ENCODE results near the gene DERL3.

DNA sequence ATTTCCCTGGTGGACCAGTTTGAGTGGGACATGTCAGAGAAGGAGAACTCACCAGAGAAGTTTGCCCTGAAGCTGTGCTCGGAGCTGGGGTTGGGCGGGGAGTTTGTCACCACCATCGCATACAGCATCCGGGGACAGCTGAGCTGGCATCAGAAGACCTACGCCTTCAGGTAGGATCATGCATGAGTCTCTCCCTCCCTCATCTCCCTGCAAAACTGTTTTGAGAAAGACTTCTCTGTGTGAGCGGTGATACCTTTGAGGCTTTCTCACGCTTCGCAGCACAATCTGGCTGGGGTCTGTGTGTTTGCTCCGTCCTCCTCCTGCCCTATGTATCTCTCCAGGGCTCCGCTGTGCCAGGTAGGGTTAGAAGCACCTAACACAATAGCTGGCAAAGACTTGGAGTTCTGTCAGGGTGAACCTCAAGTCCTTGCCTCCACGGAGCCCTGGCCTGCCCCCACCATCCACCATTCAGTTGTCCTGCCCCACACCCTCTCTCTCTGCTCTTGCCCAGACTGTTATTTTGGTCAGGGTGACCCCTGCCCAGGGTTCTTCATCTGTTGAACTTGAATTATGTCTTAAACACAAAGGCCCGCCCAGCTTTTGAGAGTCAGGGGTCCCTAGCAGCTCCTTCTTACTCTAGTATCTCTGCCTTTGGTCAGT is 13.4 kb downstream of the DERL3 start:
- TF ChIP-seq REST (IDR thresholded peaks at IDR 0.05; ENCODE audit: insufficient read depth in 1 of 2, low read depth in 2 of 2, low read length in 2 of 2) (no peak), POLR2AphosphoS5 (IDR thresholded peaks at IDR 0.05; ENCODE audit: low read depth, low read length) (no peak), SIN3A (IDR thresholded peaks at IDR 0.05; ENCODE audit: borderline replicate concordance, insufficient read depth, low read length) (no peak)
